HG02840 (cell line): ENCODE data around the gene FBXO28.

Source experiments
- ATAC-seq: cut with Tn5 transposase; IDR thresholded peaks from one replicate; pipeline ENCODE4 v1.9.1; 2021; ENCODE audit warnings: mild to moderate bottlenecking, moderate library complexity, moderate number of reproducible peaks; ENCODE audit not compliant: unreplicated experiment, low FRiP score

FBXO28 gene

DNA sequence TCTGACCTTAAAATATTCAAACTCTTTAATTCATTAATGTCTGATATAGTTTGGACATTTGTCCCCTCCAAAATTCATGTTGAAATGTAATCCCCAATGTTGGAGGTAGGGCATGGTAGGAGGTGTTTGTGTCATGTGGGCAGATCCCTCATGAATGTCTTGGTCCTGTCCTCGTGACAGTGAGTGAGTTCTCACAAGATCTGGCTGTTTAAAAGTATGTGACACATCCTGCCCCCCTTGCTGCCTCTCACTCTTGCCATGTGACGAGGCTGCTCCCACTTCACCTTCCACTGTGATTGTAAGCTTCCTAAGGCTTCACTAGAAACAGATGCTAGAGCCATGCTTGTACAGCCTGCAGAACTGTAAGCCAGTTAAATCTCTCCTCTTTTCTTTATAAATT lies 21.3 kb upstream of the FBXO28 start:
- no peak for ATAC-seq

GRCh38 chr1:224095339-224095738 lies 18.6 kb upstream of the FBXO28 start:
- no peak for ATAC-seq

DNA sequence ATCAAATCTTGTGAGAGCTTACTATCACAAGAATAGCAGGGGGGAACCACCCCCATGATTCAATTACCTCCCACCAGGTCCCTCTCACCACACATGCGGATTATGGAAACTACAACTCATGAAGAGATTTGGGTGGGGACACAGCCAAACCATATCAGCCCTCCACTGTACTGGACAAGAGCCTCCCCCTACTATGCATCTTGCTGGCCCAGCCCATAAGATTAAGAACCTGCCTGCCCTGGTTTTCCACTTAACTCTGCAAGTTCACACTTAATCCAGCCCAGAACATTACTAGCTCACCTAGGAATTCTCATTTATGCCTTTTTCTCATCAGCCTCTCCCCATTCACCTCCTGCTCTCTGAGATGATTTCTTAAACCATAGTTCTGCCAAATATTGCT lies 18.0 kb upstream of the FBXO28 start:
- no peak for ATAC-seq

GRCh38 chr1:224096773-224097172 lies 17.1 kb upstream of the FBXO28 start:
- no peak for ATAC-seq

DNA sequence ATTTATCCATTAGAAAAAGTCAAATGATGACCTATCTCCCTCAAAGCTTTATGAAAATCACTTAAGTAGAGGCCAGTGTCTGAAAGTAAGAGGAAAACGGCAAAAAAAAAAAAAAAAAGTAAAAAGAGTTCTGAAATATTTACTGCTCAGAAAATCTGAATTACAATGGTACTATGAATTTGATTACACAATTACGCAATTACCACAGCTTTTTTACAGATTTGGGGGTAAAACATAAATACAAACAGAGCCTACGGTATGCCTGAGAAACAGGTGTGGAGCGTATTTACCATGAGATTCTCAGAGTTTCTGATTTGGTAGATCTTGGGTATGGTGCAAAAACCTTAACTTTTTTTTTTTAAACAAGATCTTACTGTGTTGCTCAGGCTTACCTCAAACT lies 15.9 kb upstream of the FBXO28 start:
- ATAC-seq, result no peak

GRCh38 chr1:224106568-224107281 lies 7.2 kb upstream of the FBXO28 start:
- no peak for ATAC-seq

DNA sequence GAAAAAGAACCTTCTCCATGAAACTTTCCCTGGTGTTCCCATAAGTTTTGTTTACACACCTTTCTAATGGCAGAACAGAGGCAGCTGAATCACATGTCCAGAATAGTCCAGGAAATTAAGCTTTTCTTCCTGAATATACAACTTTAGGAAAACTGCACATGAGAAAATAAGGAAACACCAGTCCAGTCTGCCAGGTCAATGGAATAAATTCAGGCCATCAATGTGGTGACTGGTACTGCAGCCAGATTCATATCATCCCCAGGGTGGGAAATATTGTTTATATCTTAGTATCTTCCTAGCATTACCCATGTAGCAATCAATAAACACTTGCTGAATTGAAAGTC lies 6.7 kb upstream of the FBXO28 start:
- no peak for ATAC-seq

- no peak for ATAC-seq
Observed at GRCh38 chr1:224108991-224109390, 4.9 kb upstream of the FBXO28 start.

DNA sequence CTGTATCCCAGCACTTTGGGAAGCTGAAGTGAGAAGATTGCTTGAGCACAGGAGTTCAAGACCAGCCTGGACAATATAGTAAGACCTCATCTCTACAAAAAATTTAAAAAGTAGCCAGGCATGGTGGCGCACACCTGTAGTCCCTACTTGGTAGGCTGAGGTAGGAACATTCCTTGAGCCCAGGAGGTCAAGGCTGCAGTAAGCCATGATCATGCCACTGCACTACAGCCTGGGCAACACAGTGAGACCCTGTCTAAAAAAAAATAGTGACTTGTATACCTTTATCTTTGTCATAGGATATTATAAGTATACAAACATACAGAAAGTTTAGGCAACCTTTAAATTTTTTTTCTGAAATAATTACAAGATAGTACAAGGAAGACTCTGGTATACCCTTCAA lies 3.9 kb upstream of the FBXO28 start:
- no peak for ATAC-seq

DNA sequence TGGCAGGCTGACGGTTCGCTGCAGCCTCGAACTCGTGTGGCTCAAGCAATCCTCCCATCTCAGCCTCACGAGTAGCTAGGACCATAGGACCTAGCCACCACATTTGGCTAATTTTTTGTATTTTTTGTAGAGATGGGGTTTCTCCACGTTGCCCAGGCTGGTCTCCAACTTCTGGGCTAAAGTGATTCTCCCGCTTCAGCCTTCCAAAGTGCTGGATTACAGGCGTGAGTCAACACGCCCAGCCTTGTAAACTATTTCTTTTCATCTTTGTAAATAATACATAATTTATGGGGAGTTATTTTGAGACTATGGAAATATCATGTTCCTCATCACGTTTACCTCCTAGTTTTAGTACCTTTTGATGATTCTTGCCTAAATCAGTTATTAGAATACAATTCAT lies 906 bp upstream of the FBXO28 start:
- no peak for ATAC-seq

GRCh38 chr1:224113545-224113917 lies 380 bp upstream of the FBXO28 start:
- ATAC-seq, result no peak

GRCh38 chr1:224114787-224115175 lies 870 bp downstream of the FBXO28 start:
- ATAC-seq, result no peak

GRCh38 chr1:224116131-224116530 lies 2.2 kb downstream of the FBXO28 start:
- no peak for ATAC-seq

DNA sequence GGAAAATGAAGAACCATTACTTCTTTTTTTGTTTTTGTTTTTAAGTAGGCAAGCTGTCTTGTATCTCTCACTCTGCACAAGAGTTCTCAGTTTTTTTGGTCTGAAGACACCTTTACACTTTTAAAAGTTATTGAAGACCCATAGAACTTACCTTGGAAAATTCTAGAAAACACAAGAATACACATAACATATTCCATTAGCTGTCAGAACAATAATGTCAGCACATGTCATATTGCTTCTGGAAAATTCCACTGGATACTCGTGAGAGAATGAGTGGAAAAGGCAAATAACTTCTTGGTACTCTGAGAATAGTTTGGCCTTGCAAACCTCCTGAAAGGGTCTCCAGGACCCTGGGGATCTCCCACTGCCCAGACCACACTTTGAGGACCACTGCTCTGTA lies 4.8 kb downstream of the FBXO28 start:
- ATAC-seq, result no peak

GRCh38 chr1:224123136-224123535 lies 9.2 kb downstream of the FBXO28 start:
- no peak for ATAC-seq

DNA sequence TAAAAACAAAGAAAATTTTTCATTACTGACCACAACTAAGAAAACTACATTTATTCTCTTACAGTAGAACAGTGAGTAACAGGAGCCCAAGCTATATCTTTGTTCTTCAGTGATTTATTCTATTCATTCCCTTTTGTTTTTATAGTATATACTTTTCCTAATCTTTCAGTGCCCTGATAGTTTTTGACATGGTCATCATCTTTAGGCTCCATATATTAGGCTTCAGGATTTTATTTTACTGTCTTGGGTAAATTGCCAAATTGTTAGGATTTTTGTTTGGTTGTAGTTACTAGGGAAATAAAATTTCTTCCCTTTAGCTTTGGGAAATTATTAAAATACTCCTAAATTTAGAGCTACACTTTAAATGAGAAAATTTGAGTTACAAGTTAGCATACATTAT lies 10.3 kb downstream of the FBXO28 start:
- ATAC-seq, result no peak

GRCh38 chr1:224127925-224128819 lies 14.3 kb downstream of the FBXO28 start:
- no peak for ATAC-seq

DNA sequence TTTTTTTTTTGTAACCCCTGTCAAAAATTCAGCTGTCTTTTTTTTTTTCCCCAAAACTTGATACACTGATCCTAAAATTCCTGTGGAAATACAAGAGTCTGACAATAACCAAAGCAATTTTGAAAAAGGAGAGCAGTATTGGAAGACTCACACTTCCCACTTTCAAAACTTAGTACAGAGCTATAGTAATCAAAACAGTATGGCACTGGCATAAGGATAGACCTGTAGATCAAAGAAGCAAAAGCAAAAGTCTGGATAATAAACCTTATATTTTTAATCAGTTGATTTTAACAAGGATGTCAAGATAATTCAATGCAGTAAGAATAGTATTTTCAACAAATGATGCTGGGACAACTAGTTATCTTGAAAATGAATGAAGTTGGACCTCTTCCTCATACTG lies 17.3 kb downstream of the FBXO28 start:
- ATAC-seq, result no peak

- ATAC-seq, result no peak
Observed at GRCh38 chr1:224132901-224133300, 19.0 kb downstream of the FBXO28 start.

DNA sequence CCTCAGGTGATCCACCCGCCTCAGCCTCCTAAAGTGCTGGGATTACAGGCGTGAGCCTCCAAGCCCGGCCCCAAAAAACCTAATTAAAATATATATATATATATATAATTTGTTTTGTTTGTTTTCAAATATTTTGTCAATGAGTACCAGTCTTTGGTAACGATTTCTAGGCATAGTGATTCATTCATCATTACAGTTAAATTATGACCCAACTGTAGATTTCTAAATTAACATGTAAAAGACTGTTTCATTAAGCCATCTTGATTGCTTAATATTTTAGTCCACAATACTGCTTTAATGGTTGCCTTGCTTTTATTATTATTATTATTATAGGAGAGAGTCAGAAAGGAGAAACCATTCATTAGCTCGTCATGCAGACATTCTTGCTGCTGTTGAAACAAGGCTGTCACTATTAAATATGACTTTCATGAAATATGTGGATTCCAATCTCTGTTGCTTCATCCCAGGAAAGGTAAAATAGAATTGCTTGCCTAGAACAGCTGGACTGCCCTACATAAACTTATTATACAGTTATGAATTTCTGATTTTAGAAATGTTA lies 19.9 kb downstream of the FBXO28 start:
- no peak for ATAC-seq

DNA sequence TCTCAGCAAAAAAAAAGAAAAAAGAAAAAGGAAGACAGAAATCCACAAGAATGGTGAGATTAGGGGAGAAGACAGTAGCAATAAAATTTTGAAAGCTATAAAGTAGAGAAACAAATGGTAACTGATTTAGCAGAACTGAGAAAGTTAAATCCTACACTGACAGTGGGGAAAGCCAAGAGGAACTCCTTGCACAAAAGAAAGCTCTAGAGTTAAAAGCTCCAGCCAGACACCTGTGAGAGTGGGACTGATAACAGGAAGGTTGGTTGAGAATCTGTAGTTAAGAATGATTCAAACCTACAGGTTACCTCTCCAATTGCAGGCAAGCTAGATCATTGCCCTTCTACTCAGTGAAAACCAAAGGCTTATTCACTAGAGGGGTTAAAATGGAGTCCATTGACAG lies 23.6 kb downstream of the FBXO28 start:
- ATAC-seq, result no peak

DNA sequence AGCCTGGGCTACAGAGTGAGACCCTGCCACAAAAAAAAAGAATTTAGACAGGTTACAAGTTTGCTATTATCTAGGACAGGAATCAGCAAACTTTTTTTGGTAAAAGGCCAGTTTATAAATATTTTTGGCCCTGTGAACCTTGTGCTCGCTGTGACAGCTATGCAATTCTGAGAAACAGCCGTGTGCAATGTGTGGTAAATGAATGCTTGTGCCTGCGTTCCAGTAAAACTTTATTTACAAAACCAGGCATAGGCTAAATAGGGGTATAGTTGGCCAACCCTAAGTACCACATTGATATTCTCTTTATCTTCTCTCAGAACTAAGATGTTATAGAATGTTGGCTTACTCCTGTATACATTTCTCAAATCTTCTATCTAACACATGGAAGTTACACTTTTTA lies 24.3 kb downstream of the FBXO28 start:
- no peak for ATAC-seq
